HG02981 (cell line): ENCODE measurements around the gene OMG.
"Not testable (repeated sequence)": the region's sequence is repeated elsewhere in the genome, so short reads cannot be mapped to it uniquely, and the experiment has no call there.

Experiments used
- ATAC-seq: cut with Tn5 transposase; IDR thresholded peaks from one replicate; pipeline ENCODE4 v1.9.1; 2021; ENCODE audit warnings: mild to moderate bottlenecking, moderate library complexity; ENCODE audit not compliant: unreplicated experiment

OMG gene

GRCh38 chr17:31266042-31266441 lies 31.0 kb downstream of the OMG start:
- no peak for ATAC-seq

- ATAC-seq: not testable (repeated sequence)
Measured at GRCh38 chr17:31262923-31263322, 34.1 kb downstream of the OMG start.

GRCh38 chr17:31261601-31262000 lies 35.4 kb downstream of the OMG start:
- no peak for ATAC-seq

GRCh38 chr17:31260151-31260550 lies 36.9 kb downstream of the OMG start:
- ATAC-seq: no peak

GRCh38 chr17:31256936-31257335 lies 40.1 kb downstream of the OMG start:
- ATAC-seq: no peak

- ATAC-seq: no peak
Measured at GRCh38 chr17:31254654-31255053, 42.4 kb downstream of the OMG start.

- no peak for ATAC-seq
Measured at GRCh38 chr17:31252741-31253140, 44.3 kb downstream of the OMG start.

- ATAC-seq: no peak
Measured at GRCh38 chr17:31251970-31252328, 45.1 kb downstream of the OMG start.

- ATAC-seq: no peak
Measured at GRCh38 chr17:31251105-31251969, 45.7 kb downstream of the OMG start.

- no peak for ATAC-seq
Measured at GRCh38 chr17:31250229-31250628, 46.8 kb downstream of the OMG start.

- ATAC-seq: no peak
Measured at GRCh38 chr17:31249835-31250141, 47.3 kb downstream of the OMG start.

- no peak for ATAC-seq
Measured at GRCh38 chr17:31248986-31249834, 47.8 kb downstream of the OMG start.
